ENCODE data around the gene CYTL1. TPM values are rescaled to one million over a fixed set of nuclear protein-coding genes. Genes with fewer than 3 reads are reported as not detected.
"Not testable (repeated sequence)": the region's sequence is repeated elsewhere in the genome, so short reads cannot be mapped to it uniquely, and the experiment has no call there.

CYTL1 gene
- total RNA-seq, 1 donor from 2014 or later = 46.0 TPM

- DNase-seq (ENCODE audit: low read depth in 2 of 2) = not testable (repeated sequence)
These were observed 17.6 kb downstream of the CYTL1 start for GRCh38 chr4:5001641-5002040.

GRCh38 chr4:4996935-4997334 is 22.3 kb downstream of the CYTL1 start:
- not testable (repeated sequence) for DNase-seq (ENCODE audit: low read depth in 2 of 2)

GRCh38 chr4:4995908-4996265 is 23.4 kb downstream of the CYTL1 start:
- no peak for DNase-seq (ENCODE audit: low read depth in 2 of 2)

GRCh38 chr4:4995103-4995907 is 24.0 kb downstream of the CYTL1 start:
- peak; percentile 50 to 71 for DNase-seq (ENCODE audit: low read depth in 2 of 2)

- DNase-seq (ENCODE audit: low read depth in 2 of 2) = no peak
These were observed 24.8 kb downstream of the CYTL1 start for GRCh38 chr4:4994312-4995097.

GRCh38 chr4:4992833-4993232 is 26.4 kb downstream of the CYTL1 start:
- DNase-seq (ENCODE audit: low read depth in 2 of 2) = no peak

- DNase-seq (ENCODE audit: low read depth in 2 of 2) = no peak
These were observed 27.6 kb downstream of the CYTL1 start for GRCh38 chr4:4991541-4992099.

GRCh38 chr4:4990857-4991540 is 28.3 kb downstream of the CYTL1 start:
- peak in 1 of 2 donors; percentile 14 for DNase-seq (ENCODE audit: low read depth in 2 of 2)

- no peak for DNase-seq (ENCODE audit: low read depth in 2 of 2)
These were observed 28.9 kb downstream of the CYTL1 start for GRCh38 chr4:4990329-4990728.

GRCh38 chr4:4989083-4989622 is 30.1 kb downstream of the CYTL1 start:
- no peak for DNase-seq (ENCODE audit: low read depth in 2 of 2)

- no peak for DNase-seq (ENCODE audit: low read depth in 2 of 2)
These were observed 31.6 kb downstream of the CYTL1 start for GRCh38 chr4:4987656-4988055.

- DNase-seq (ENCODE audit: low read depth in 2 of 2) = no peak
These were observed 32.4 kb downstream of the CYTL1 start for GRCh38 chr4:4986841-4987240.

GRCh38 chr4:4985844-4986243 is 33.4 kb downstream of the CYTL1 start:
- peak in 1 of 2 donors; percentile 32 for DNase-seq (ENCODE audit: low read depth in 2 of 2)

GRCh38 chr4:4985036-4985435 is 34.2 kb downstream of the CYTL1 start:
- DNase-seq (ENCODE audit: low read depth in 2 of 2) = no peak

GRCh38 chr4:4984186-4984585 is 35.1 kb downstream of the CYTL1 start:
- no peak for DNase-seq (ENCODE audit: low read depth in 2 of 2)

GRCh38 chr4:4981827-4982226 is 37.4 kb downstream of the CYTL1 start:
- no peak for DNase-seq (ENCODE audit: low read depth in 2 of 2)

GRCh38 chr4:4981427-4981826 is 37.8 kb downstream of the CYTL1 start:
- no peak for DNase-seq (ENCODE audit: low read depth in 2 of 2)

- no peak for DNase-seq (ENCODE audit: low read depth in 2 of 2)
These were observed 38.5 kb downstream of the CYTL1 start for GRCh38 chr4:4980621-4981230.

GRCh38 chr4:4979971-4980370 is 39.3 kb downstream of the CYTL1 start:
- DNase-seq (ENCODE audit: low read depth in 2 of 2) = no peak

- DNase-seq (ENCODE audit: low read depth in 2 of 2) = no peak
These were observed 44.5 kb downstream of the CYTL1 start for GRCh38 chr4:4974727-4975126.

- DNase-seq (ENCODE audit: low read depth in 2 of 2) = no peak
These were observed 47.5 kb downstream of the CYTL1 start for GRCh38 chr4:4971796-4972195.
